Esophagus (tissue), 2 donors: Measurements from ENCODE around the gene TANGO6. TPM values are rescaled to one million over a fixed set of nuclear protein-coding genes. Genes with fewer than 3 reads are reported as not detected.
"Not testable (repeated sequence)": the region's sequence is repeated elsewhere in the genome, so short reads cannot be mapped to it uniquely, and the experiment has no call there.

ENCODE experiments used
- H3K27ac ChIP-seq, 2 donors: one replicate each; pipeline ENCODE4 v1.5.1; 2013; ENCODE audit warnings: low read depth in 2 of 2, mild to moderate bottlenecking in 2 of 2, inconsistent platforms in 1 of 2, low read length in 1 of 2, moderate library complexity in 1 of 2
- H3K27me3 ChIP-seq, 2 donors: one replicate each; pipeline ENCODE4 v1.6.1; 2013; ENCODE audit warnings: low read length in 2 of 2, control low read depth in 1 of 2, mild to moderate bottlenecking in 1 of 2; ENCODE audit not compliant: insufficient read depth in 2 of 2, control insufficient read depth in 1 of 2
- H3K36me3 ChIP-seq, 2 donors: one replicate each; pipeline ENCODE4 v1.6.1; 2013; ENCODE audit warnings: low read length in 1 of 2; ENCODE audit not compliant: control insufficient read depth in 2 of 2, insufficient read depth in 2 of 2
- H3K4me1 ChIP-seq, 2 donors: one replicate each; pipeline ENCODE4 v1.6.1; 2013; ENCODE audit warnings: low read length in 1 of 2; ENCODE audit not compliant: control insufficient read depth in 2 of 2, insufficient read depth in 2 of 2
- H3K4me3 ChIP-seq, 2 donors: one replicate each; pipeline ENCODE4 v1.5.1; 2013; ENCODE audit warnings: low read length in 2 of 2, mild to moderate bottlenecking in 2 of 2, low read depth in 1 of 2, moderate library complexity in 1 of 2
- H3K9me3 ChIP-seq, 2 donors: one replicate each; pipeline ENCODE4 v1.6.1; 2013; ENCODE audit warnings: mild to moderate bottlenecking in 2 of 2, low read depth in 1 of 2, low read length in 1 of 2, moderate library complexity in 1 of 2; ENCODE audit not compliant: control insufficient read depth in 2 of 2, insufficient read depth in 1 of 2
- WGBS, 2 donors: extraction: QIAGEN DNeasy Blood & Tissue Kit; methylation state at CpG; one replicate each; pipeline ENCODE4 v1.1.7; 2013; 5-methylcytosine and 5-hydroxymethylcytosine counted together
- polyA plus RNA-seq, 2 donors: library from polyadenylated mRNA; stranded (reverse); fragments of 200-250 nt; gene quantifications; one replicate each; pipeline ENCODE4 v1.2.3, GENCODE V29; 2013
- donor health status: healthy with polysubstance abuse.
- donor health status: Bipolar disorder and iron deficiency.

Gene TANGO6
- polyA plus RNA-seq, 2 donors: 2.2 to 4.8 TPM

DNA sequence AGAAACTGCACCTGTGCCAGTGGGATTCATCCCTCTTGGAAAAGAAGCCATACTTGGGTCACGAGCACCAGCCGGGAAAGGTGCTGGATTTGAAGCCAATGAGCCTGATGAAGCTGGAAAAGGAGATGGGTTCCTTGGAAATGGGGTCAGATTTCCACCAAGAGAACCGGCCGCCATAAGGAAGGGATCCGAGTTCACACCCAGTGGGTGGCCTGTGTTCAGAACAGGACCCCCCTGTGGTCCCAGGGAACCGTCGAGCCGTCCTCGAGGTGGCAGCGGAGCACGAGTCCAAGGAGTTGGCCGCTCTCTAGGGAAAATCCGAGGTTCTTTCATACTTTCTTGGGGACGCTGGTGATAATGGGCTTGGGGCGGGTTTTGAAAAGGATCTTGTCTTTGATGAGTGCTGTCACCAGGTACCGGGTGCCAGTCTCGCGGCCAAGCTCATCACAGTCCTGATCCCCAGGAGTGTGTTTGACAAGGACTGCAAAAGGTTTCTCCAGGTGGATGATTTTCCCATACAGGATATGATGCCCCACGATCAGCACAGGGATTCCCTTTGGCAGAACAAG, 276.8 kb downstream of the TANGO6 start:
- H3K4me1 ChIP-seq: peaks cover 0 to 3% of the 10 kb centered on the region in 2 donors
- no peak overlapping the region for H3K27ac ChIP-seq
- no peaks in the 10 kb centered on the region for H3K27me3 ChIP-seq
- 93 to 96% methylated on average over 19 of the region's 19 CpGs for WGBS, 2 donors
- H3K36me3 ChIP-seq: peaks cover 9 to 26% of the 10 kb centered on the region in 2 donors
- H3K4me3 ChIP-seq: no peak overlapping the region
- H3K9me3 ChIP-seq: no peaks in the 10 kb centered on the region

DNA sequence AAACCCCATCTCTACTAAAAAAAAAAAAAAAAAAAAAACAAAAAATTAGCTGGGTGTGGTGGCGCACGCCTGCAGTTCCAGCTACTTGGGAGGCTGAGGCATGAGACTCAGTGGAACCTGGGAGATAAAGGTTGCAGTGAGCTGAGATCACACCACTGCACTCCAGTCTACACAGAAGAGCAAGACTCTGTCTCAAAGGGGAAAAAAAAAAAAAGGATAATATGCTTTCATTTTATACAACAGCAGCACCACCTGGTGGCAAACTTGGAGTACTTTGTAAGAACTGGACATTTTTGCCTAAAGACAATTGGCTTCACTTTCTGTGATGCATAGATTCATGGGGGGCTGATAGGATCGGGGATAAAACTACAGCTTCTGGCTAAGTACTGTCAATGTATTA, 280.6 kb downstream of the TANGO6 start:
- H3K27me3 ChIP-seq: no peaks in the 10 kb centered on the region
- H3K4me3 ChIP-seq: no peak overlapping the region
- H3K27ac ChIP-seq: no peak overlapping the region
- H3K9me3 ChIP-seq: no peaks in the 10 kb centered on the region
- H3K4me1 ChIP-seq: no peaks in the 10 kb centered on the region
- 74 to 77% methylated on average over 3 of the region's 3 CpGs for WGBS, 2 donors
- H3K36me3 ChIP-seq: peaks cover 6 to 9% of the 10 kb centered on the region in 2 donors

DNA sequence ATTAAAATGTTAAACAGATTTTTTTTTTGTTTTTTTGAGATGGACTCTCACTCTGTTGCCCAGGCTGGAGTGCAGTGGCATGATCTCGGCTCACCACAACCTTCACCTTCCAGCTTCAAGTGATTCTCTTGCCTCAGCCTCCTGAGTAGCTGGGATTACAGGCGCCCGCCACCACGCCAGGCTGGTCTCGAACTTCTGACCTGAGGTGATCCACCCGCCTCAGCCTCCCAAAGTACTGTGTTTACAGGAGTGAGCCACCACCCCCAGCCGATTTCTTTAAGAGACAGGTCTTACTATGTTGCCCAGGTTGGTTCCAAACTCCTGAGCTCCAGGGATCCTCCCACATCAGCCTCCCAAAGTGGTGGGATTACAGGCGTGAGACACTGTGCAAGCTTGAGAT, 281.1 kb downstream of the TANGO6 start:
- WGBS, 2 donors: 79 to 89% methylated on average over 8 of the region's 8 CpGs
- not testable (repeated sequence) for H3K9me3 ChIP-seq, H3K4me1 ChIP-seq, H3K27me3 ChIP-seq, H3K27ac ChIP-seq, H3K4me3 ChIP-seq, H3K36me3 ChIP-seq

DNA sequence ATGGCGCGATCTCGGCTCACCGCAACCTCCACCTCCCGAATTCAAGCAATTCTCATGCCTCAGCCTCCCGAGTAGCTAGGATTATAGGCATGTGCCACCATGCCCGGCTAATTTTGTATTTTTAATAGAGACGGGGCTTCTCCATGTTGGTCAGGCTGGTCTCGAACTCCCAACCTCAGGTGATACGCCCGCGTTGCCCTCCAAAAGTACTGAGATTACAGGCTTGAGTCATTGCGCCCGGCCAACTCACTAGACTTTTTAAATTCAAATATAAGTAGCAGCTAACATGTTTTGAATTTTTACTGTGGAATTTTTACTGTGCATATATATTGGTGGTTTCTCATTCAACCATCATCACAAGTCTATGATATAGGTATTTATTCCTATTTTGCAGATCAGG, 281.6 kb downstream of the TANGO6 start:
- H3K4me3 ChIP-seq, H3K27me3 ChIP-seq, H3K4me1 ChIP-seq, H3K9me3 ChIP-seq, H3K27ac ChIP-seq, H3K36me3 ChIP-seq: not testable (repeated sequence)
- WGBS, 2 donors: 93 to 94% methylated on average over 14 of the region's 14 CpGs

DNA sequence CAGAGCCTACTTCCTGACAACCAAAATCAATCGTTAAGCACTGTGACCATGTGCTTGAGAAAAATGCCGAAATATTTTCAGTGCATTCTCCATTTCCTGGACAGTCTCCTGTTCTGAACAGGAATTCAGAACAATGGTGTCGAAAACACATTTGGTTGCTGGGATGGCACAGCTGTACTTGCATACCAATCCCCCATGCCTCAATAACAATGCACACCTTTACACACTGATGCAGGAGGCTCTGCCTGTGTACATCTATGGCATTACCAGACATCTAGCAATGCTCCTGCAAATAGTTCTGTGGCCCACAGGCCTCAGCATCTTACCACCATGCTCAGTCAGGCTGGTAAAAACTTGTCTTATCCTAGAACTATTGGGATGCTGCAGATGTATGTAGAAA, 282.9 kb downstream of the TANGO6 start:
- Histone ChIP-seq H3K9me3 (no peaks in the 10 kb centered on the region), H3K4me3 (no peak overlapping the region), H3K4me1 (no peaks in the 10 kb centered on the region), H3K36me3 (no peaks in the 10 kb centered on the region), H3K27me3 (no peaks in the 10 kb centered on the region), H3K27ac (no peak overlapping the region)
- WGBS, 2 donors: 67 to 80% methylated on average over 3 of the region's 3 CpGs

DNA sequence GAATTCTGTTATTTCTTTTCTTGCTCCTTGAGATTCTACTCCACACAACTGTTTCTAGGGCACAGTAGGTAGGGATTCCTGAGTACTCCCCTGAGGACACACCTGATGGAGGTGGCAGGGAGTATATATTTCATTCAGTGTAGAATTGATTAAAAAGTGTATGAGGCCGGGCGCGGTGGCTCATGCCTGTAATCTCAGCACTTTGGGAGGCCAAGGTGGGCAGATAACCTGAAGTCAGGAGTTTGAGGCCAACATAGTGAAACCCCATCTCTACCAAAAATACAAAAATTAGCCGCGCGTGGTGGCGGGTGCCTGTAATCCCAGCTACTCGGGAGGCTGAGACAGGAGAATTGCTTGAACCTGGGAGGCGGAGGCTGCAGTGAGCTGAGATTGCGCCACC, 283.5 kb downstream of the TANGO6 start:
- 95 to 97% methylated on average over 10 of the region's 10 CpGs for WGBS, 2 donors
- H3K9me3 ChIP-seq, H3K4me1 ChIP-seq, H3K4me3 ChIP-seq, H3K27me3 ChIP-seq, H3K36me3 ChIP-seq, H3K27ac ChIP-seq: not testable (repeated sequence)

DNA sequence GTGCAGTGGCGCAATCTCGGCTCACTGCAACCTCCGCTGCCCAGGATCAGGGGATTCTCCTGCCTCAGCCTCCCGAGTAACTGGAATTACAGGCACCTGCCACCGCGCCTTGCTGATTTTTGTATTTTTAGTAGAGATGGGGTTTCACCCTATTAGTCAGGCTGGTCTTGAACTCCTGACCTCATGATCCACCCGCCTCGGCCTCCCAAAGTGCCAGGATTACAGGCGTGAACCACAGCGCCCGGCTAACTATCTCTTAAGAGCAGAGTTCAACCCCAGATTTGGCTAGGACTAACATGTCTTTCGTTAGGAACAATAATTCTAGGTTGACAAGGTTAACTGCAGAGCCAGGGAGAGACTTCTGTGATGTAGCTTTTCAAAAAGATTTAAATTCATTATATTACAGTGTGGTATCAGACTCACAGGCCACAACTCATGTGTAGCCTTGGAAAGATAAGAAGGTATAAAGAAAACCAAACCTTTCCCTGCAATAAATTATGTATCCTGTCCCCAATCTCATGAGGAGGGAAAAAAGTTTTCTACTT, 284.7 kb downstream of the TANGO6 start:
- Histone ChIP-seq H3K4me3 (no peak overlapping the region), H3K27me3 (no peaks in the 10 kb centered on the region), H3K27ac (no peak overlapping the region), H3K9me3 (no peaks in the 10 kb centered on the region), H3K36me3 (no peaks in the 10 kb centered on the region), H3K4me1 (no peaks in the 10 kb centered on the region)
- WGBS, 2 donors: 87 to 88% methylated on average over 12 of the region's 12 CpGs

DNA sequence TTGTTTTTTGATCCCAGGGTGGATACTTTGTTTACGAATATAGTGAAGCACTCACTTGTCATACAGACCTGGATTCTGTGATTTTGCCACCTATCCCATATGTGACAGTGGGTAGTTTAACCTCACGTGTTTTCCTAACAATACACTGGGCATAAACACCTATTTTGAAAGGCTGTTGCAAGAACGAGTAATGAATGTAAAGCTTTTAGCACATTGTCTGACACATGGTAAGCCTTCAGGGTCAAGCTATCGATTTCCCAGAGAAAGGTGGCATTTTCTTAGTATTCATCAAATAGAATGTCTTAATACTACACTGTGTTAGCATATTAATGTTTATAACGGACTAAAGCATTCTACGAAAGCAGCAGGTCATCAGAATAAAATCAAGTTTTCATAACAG, 287.1 kb downstream of the TANGO6 start:
- Histone ChIP-seq H3K27me3 (no peaks in the 10 kb centered on the region), H3K27ac (no peak overlapping the region), H3K9me3 (no peaks in the 10 kb centered on the region), H3K4me1 (no peaks in the 10 kb centered on the region), H3K4me3 (no peak overlapping the region), H3K36me3 (no peaks in the 10 kb centered on the region)
- 53 to 56% methylated on average over 6 of the region's 6 CpGs for WGBS, 2 donors

DNA sequence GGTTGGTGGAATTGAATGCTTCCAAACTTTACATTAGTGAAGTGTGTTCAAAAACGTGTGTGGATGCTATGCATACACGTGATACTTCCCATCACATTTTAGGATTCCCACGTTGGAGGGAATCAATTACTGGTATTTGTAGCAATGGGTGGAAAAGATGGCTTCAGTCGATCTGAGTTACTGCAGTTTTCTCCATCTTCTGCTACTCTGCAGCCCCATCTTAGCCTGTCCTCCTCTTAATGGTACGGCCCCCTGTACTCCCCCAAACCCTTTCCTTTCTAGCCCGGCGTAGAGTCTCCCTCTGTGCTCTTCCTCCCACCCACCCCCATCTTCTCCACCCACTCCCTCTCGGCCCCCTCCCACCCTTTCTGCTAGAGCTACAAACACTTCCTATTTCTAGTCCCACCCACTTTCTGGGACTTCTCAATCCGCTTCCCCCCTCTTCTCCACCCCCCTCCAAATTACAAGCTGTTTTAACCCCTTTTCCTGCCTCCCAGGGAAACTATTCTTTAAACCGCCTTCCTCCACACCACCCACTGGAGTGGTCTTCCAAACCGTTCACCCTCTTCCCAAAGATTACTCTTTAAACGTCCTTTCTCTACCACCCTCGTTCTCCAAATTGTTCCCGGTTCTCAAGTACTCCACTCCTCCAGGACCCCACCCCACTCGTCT, 288.0 kb downstream of the TANGO6 start:
- WGBS, 2 donors: 1 to 2% methylated on average over 15 of the region's 15 CpGs
- H3K4me1 ChIP-seq: no peaks in the 10 kb centered on the region

More for the DNA sequence above, 288.0 kb downstream of the TANGO6 start:
- peak overlapping the region; percentile 97 to 98 for H3K27ac ChIP-seq
- no peaks in the 10 kb centered on the region for H3K27me3 ChIP-seq
- peaks cover 0 to 2% of the 10 kb centered on the region in 2 donors for H3K36me3 ChIP-seq
- peak overlapping the region; percentile 94 to 97 for H3K4me3 ChIP-seq
- H3K9me3 ChIP-seq: no peaks in the 10 kb centered on the region
